ENCODE data around the gene UBE2E3. TPM values are rescaled to one million over a fixed set of nuclear protein-coding genes. Genes with fewer than 3 reads are reported as not detected.
"Not testable (repeated sequence)": the region's sequence is repeated elsewhere in the genome, so short reads cannot be mapped to it uniquely, and the experiment has no call there.

Gene UBE2E3
- total and polyA plus RNA-seq, 8 donors: 11.9 to 560 (median 83.8) TPM

DNA sequence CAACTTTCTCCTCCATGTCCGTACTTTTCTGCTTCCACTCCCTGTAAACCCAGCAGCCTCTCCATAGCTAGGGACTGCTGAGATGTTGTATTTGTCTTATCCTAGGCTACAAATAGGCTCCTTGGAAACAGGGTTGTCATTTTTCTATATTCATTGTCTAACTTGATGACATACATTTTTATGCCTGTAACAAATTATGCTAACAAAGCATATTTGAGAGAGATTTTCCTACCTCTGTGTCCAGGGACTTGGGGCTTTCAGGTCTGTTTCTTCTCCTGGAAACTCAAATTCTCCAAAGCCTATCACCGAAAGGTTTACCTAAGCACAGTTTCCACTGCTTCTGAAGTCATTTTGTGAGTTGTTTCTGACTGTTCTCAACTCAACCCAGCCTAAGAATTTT lies 102.7 kb downstream of the UBE2E3 start:
- no peaks in the 10 kb centered on the region for H3K36me3 ChIP-seq
- no peaks in the 10 kb centered on the region for H3K27me3 ChIP-seq
- no peak for DNase-seq
- 93 to 100% (median 99%) methylated on average over 2 of the region's 2 CpGs for WGBS, 5 donors
- no peak overlapping the region for H3K27ac ChIP-seq
- intact Hi-C loops (cut with DNase I; ENCODE audit: low total_unique reads): no loop called here
- H3K9me3 ChIP-seq: no peaks in the 10 kb centered on the region
- no peak overlapping the region for H3K4me3 ChIP-seq
- TF ChIP-seq POLR2AphosphoS5 (IDR thresholded peaks at IDR 0.05) (no peak), POLR2A (IDR thresholded peaks at IDR 0.05) (no peak), EP300 (IDR thresholded peaks at IDR 0.05) (no peak)
- TF ChIP-seq, protein P1, sequence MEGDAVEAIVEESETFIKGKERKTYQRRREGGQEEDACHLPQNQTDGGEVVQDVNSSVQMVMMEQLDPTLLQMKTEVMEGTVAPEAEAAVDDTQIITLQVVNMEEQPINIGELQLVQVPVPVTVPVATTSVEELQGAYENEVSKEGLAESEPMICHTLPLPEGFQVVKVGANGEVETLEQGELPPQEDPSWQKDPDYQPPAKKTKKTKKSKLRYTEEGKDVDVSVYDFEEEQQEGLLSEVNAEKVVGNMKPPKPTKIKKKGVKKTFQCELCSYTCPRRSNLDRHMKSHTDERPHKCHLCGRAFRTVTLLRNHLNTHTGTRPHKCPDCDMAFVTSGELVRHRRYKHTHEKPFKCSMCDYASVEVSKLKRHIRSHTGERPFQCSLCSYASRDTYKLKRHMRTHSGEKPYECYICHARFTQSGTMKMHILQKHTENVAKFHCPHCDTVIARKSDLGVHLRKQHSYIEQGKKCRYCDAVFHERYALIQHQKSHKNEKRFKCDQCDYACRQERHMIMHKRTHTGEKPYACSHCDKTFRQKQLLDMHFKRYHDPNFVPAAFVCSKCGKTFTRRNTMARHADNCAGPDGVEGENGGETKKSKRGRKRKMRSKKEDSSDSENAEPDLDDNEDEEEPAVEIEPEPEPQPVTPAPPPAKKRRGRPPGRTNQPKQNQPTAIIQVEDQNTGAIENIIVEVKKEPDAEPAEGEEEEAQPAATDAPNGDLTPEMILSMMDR (IDR thresholded peaks at IDR 0.05): no peak
- no peaks in the 10 kb centered on the region for H3K4me1 ChIP-seq

DNA sequence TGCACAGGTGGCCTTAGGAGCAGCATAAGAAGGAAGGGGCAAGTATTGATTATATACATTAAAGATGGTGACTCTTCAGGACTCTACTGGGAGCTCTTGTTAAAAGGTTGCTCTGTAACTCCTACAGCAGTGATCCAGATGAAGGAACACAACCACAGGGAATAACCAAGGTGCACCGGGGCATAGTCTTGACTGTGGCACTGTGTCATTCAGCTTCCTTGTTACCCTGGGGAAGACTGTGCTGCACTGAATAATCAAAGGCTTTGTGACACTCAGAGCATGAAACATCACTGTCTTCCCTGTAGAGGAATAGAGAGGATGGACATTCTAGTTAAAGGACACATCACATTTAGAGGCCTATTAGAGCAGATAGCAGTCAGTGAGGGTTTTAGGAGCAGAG lies 105.3 kb downstream of the UBE2E3 start:
- DNase-seq: no peak
- TF ChIP-seq, protein P1 (IDR thresholded peaks at IDR 0.05): no peak
- Histone ChIP-seq H3K27ac (no peak overlapping the region), H3K9me3 (peaks cover 0 to under 1% (median 0%) of the 10 kb centered on the region in 4 donors), H3K27me3 (no peaks in the 10 kb centered on the region), H3K4me1 (no peaks in the 10 kb centered on the region), H3K36me3 (no peaks in the 10 kb centered on the region), H3K4me3 (no peak overlapping the region)
- 91 to 100% (median 95%) methylated on average over 1 of the region's 1 CpG for WGBS, 5 donors
- intact Hi-C loops (cut with DNase I; ENCODE audit: low total_unique reads): no loop called here

DNA sequence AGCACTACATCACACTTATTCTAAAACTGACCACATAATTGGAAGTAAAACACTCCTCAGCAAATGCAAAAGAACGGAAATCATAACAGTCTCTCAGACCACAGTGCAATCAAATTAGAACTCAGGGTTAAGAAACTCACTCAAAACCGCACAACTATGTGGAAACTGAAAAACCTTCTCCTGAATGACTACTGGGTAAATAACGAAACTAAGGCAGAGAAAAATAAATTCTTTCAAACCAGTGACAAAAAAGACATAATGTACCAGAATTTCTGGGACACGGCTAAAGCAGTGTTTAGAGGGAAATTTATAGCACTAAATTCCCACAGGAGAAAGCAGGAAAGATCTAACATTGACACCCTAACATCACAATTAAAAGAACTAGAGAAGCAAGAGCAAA lies 111.5 kb downstream of the UBE2E3 start:
- H3K27ac ChIP-seq; DNase-seq; H3K4me3 ChIP-seq; H3K36me3 ChIP-seq; H3K27me3 ChIP-seq; H3K4me1 ChIP-seq; intact Hi-C loops (cut with DNase I; ENCODE audit: low total_unique reads): not testable (repeated sequence)
- H3K9me3 ChIP-seq: peaks cover 0 to 44% (median 16%) of the 10 kb centered on the region in 4 donors
- WGBS, 5 donors: 57 to 92% (median 76%) methylated on average over 4 of the region's 4 CpGs

GRCh38 chr2:181095486-181095885 lies 115.1 kb downstream of the UBE2E3 start:
- TF ChIP-seq POLR2AphosphoS5 (IDR thresholded peaks at IDR 0.05): no peak
- no peak for TF ChIP-seq EP300 (IDR thresholded peaks at IDR 0.05)
- TF ChIP-seq, protein P1 (IDR thresholded peaks at IDR 0.05): no peak
- no peak for TF ChIP-seq POLR2A (IDR thresholded peaks at IDR 0.05)
- H3K27ac ChIP-seq: no peak overlapping the region
- peaks cover 0 to 44% (median 16%) of the 10 kb centered on the region in 4 donors for H3K9me3 ChIP-seq
- H3K36me3 ChIP-seq: no peaks in the 10 kb centered on the region
- DNase-seq: no peak
- WGBS, 5 donors: 17 to 28% (median 18%) methylated on average over 2 of the region's 2 CpGs
- H3K27me3 ChIP-seq: no peaks in the 10 kb centered on the region
- intact Hi-C loops (cut with DNase I; ENCODE audit: low total_unique reads): no loop called here
- H3K4me1 ChIP-seq: no peaks in the 10 kb centered on the region
- H3K4me3 ChIP-seq: no peak overlapping the region

DNA sequence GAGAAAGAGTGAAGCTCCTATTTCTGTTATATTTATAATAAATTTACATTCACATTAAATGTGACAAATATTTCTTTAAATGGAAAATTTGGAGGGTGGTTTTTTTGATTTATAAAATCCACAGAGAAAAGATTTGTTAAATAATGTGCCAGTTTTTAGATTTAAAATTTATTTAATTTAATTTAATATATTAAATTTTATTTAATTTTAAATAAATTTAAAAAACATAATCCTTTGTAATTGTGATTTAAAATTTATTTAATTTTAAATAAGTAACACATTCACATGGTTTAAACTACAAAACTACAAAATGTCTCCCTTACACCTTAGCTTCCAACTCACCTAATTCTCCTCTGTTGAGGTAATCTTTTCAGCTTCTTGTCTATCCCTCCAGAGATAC lies 123.3 kb downstream of the UBE2E3 start:
- Histone ChIP-seq H3K4me3 (no peak overlapping the region), H3K4me1 (peaks cover 0 to 5% (median 0%) of the 10 kb centered on the region in 4 donors), H3K9me3 (no peaks in the 10 kb centered on the region), H3K36me3 (no peaks in the 10 kb centered on the region), H3K27me3 (no peaks in the 10 kb centered on the region), H3K27ac (no peak overlapping the region)
- no peak for TF ChIP-seq POLR2A (IDR thresholded peaks at IDR 0.05)
- no peak for TF ChIP-seq POLR2AphosphoS5 (IDR thresholded peaks at IDR 0.05)
- TF ChIP-seq EP300 (IDR thresholded peaks at IDR 0.05): no peak
- TF ChIP-seq, protein P1 (IDR thresholded peaks at IDR 0.05): no peak
- intact Hi-C loops (cut with DNase I; ENCODE audit: low total_unique reads): loop anchor here (10.0 kb wide), 1 partner anchor 361 kb away; no protein-coding TSS in a partner anchor
- no peak for DNase-seq
